CD14-positive monocyte (primary cell): ENCODE results near the gene LRRC4C. TPM values are rescaled to one million over a fixed set of nuclear protein-coding genes. Genes with fewer than 3 reads are reported as not detected.

Source experiments
- DNase-seq, 3 donors: peaks; one replicate each; pipeline ENCODE4 v3.0.0-alpha.2; 2011 to 2022
- H2AFZ ChIP-seq: 2 replicates; pipeline ENCODE4 v1.6.0; 2012; ENCODE audit warnings: mild to moderate bottlenecking, low read depth, low read length, inconsistent platforms; ENCODE audit not compliant: insufficient read depth, poor library complexity, severe bottlenecking
- H3K27ac ChIP-seq, 2 donors: 1 replicate in 1 of 2; 2 replicates in 1 of 2; pipeline ENCODE4 v1.5.1; 2012 to 2013; ENCODE audit warnings: low read length in 2 of 2, control low read depth in 1 of 2, inconsistent platforms in 1 of 2, low read depth in 1 of 2, mild to moderate bottlenecking in 1 of 2
- H3K27me3 ChIP-seq, 2 donors: one replicate each; pipeline versions ENCODE4 v1.6.0 to v1.6.1; 2011 to 2013; ENCODE audit warnings: low read length in 2 of 2; ENCODE audit not compliant: control insufficient read depth in 2 of 2, insufficient read depth in 2 of 2
- H3K36me3 ChIP-seq, 2 donors: replicated peaks in 1 of 2; 1 replicate in 1 of 2; 2 replicates in 1 of 2; pipeline versions ENCODE4 v1.5.1 to v1.6.1; 2012 to 2013; ENCODE audit warnings: low read length in 2 of 2, control low read depth in 1 of 2, inconsistent platforms in 1 of 2, mild to moderate bottlenecking in 1 of 2; ENCODE audit not compliant: insufficient read depth in 2 of 2, control insufficient read depth in 1 of 2
- H3K4me1 ChIP-seq, 2 donors: 1 replicate in 1 of 2; 2 replicates in 1 of 2; pipeline versions ENCODE4 v1.5.1 to v1.6.1; 2012 to 2013; ENCODE audit warnings: low read length in 2 of 2, control low read depth in 1 of 2, inconsistent platforms in 1 of 2, mild to moderate bottlenecking in 1 of 2, moderate library complexity in 1 of 2; ENCODE audit not compliant: insufficient read depth in 2 of 2, control insufficient read depth in 1 of 2
- H3K4me2 ChIP-seq: replicated peaks from 2 replicates; pipeline ENCODE3; 2012; ENCODE audit warnings: low read length, moderate library complexity, mild to moderate bottlenecking; ENCODE audit not compliant: poor library complexity, severe bottlenecking; ENCODE audit errors: extremely low read depth
- H3K4me3 ChIP-seq, 3 experiments: fragments of 200-600 bp in 1 of 3; sonication (generic) in 1 of 3; replicated peaks in 1 of 3; 1 replicate in 2 of 3; 2 replicates in 1 of 3; pipeline ENCODE4 v1.5.1; 2011 to 2013; ENCODE audit warnings: low read length in 3 of 3, mild to moderate bottlenecking in 3 of 3, control low read depth in 2 of 3, low read depth in 2 of 3, inconsistent platforms in 1 of 3, moderate library complexity in 1 of 3
- H3K79me2 ChIP-seq: 2 replicates; pipeline ENCODE4 v1.6.0; 2012; ENCODE audit warnings: mild to moderate bottlenecking, control low read depth, inconsistent platforms, low read length, moderate library complexity; ENCODE audit not compliant: insufficient read depth
- H3K9ac ChIP-seq: 2 replicates; pipeline ENCODE4 v1.6.0; 2017; ENCODE audit warnings: low read length, mild to moderate bottlenecking; ENCODE audit not compliant: insufficient read depth, poor library complexity, severe bottlenecking
- H3K9me3 ChIP-seq, 2 donors: replicated peaks in 1 of 2; 1 replicate in 1 of 2; 2 replicates in 1 of 2; pipeline versions ENCODE4 v1.5.1 to v1.6.1; 2012 to 2013; ENCODE audit warnings: low read length in 2 of 2, control low read depth in 1 of 2; ENCODE audit not compliant: control insufficient read depth in 1 of 2, insufficient read depth in 1 of 2
- H4K20me1 ChIP-seq: 2 replicates; pipeline ENCODE4 v1.6.0; 2012; ENCODE audit warnings: mild to moderate bottlenecking, low read length, control low read depth, moderate library complexity; ENCODE audit not compliant: insufficient read depth
- H3K27ac Mint-ChIP-seq, 7 donors: one replicate each; pipeline ENCODE4 v1.8.0; 2020; ENCODE audit warnings: mild to moderate bottlenecking in 7 of 7, mixed read lengths in 7 of 7, moderate library complexity in 6 of 7, inconsistent platforms in 2 of 7
- H3K27me3 Mint-ChIP-seq, 3 donors: one replicate each; pipeline ENCODE4 v1.8.0; 2021 to 2022; ENCODE audit warnings: low read depth in 3 of 3, mild to moderate bottlenecking in 3 of 3, mixed read lengths in 3 of 3, moderate library complexity in 3 of 3, inconsistent platforms in 1 of 3
- H3K36me3 Mint-ChIP-seq, 2 donors: one replicate each; pipeline ENCODE4 v1.8.0; 2020; ENCODE audit warnings: mixed read lengths in 2 of 2, inconsistent platforms in 1 of 2, mild to moderate bottlenecking in 1 of 2
- H3K4me1 Mint-ChIP-seq: one replicate; pipeline ENCODE4 v1.8.0; 2020; ENCODE audit warnings: mild to moderate bottlenecking, mixed read lengths
- H3K4me3 Mint-ChIP-seq, 2 donors: one replicate each; pipeline ENCODE4 v1.8.0; 2020; ENCODE audit warnings: mild to moderate bottlenecking in 2 of 2, mixed read lengths in 2 of 2, moderate library complexity in 1 of 2
- H3K9me3 Mint-ChIP-seq, 7 donors: one replicate each; pipeline ENCODE4 v1.8.0; 2020 to 2022; ENCODE audit warnings: mixed read lengths in 7 of 7, mild to moderate bottlenecking in 6 of 7, moderate library complexity in 6 of 7, inconsistent platforms in 2 of 7
- WGBS: methylation state at CpG from one replicate; pipeline ENCODE4 v1.1.5; 2013; ENCODE audit warnings: missing lambda C conversion rate; ENCODE audit not compliant: insufficient coverage; 5-methylcytosine and 5-hydroxymethylcytosine counted together
- intact Hi-C, 2 donors: fragments of 100-400 bp; cut with micrococcal nuclease; formaldehyde crosslinking; loops; one replicate each; pipeline versions ENCODE4 v1.15.0 to v1.15.1; 2023
- polyA plus RNA-seq, 3 donors: library from polyadenylated mRNA; depleted of rRNA in 1 of 3; unstranded in 2 of 3; stranded (reverse) in 1 of 3; fragments of 300-500 nt in 2 of 3; fragments of >200 nt in 1 of 3; fragmentation: Illumina TruSeq in 2 of 3; gene quantifications; 1 replicate in 2 of 3; 2 replicates in 1 of 3; pipeline ENCODE4 v1.2.3, GENCODE V29; 2012 to 2021
- TF ChIP-seq, protein P1 (sequence below): fragments of 200-600 bp; IDR thresholded peaks from one replicate; pipeline ENCODE4 v1.8.0; 2022; ENCODE audit warnings: antibody characterized with exemption, mild to moderate bottlenecking

LRRC4C gene
- polyA plus RNA-seq, 3 donors = not detected

GRCh38 chr11:40763046-40763445, 696.4 kb downstream of the LRRC4C start:
- no peaks in the 10 kb centered on the region for H3K4me1 Mint-ChIP-seq
- no peaks in the 10 kb centered on the region for H3K36me3 ChIP-seq
- H4K20me1 ChIP-seq = no peaks in the 10 kb centered on the region
- no peak overlapping the region for H3K4me3 ChIP-seq
- H3K27me3 ChIP-seq = no peaks in the 10 kb centered on the region
- H3K9me3 ChIP-seq = peaks cover 5 to 10% of the 10 kb centered on the region in 2 donors
- peaks cover 0 to 4% (median 2%) of the 10 kb centered on the region in 7 donors for H3K9me3 Mint-ChIP-seq
- no peaks in the 10 kb centered on the region for H3K27me3 Mint-ChIP-seq
- H2AFZ ChIP-seq = no peak overlapping the region
- no peak overlapping the region for H3K27ac ChIP-seq
- TF ChIP-seq, protein P1, sequence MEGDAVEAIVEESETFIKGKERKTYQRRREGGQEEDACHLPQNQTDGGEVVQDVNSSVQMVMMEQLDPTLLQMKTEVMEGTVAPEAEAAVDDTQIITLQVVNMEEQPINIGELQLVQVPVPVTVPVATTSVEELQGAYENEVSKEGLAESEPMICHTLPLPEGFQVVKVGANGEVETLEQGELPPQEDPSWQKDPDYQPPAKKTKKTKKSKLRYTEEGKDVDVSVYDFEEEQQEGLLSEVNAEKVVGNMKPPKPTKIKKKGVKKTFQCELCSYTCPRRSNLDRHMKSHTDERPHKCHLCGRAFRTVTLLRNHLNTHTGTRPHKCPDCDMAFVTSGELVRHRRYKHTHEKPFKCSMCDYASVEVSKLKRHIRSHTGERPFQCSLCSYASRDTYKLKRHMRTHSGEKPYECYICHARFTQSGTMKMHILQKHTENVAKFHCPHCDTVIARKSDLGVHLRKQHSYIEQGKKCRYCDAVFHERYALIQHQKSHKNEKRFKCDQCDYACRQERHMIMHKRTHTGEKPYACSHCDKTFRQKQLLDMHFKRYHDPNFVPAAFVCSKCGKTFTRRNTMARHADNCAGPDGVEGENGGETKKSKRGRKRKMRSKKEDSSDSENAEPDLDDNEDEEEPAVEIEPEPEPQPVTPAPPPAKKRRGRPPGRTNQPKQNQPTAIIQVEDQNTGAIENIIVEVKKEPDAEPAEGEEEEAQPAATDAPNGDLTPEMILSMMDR = no peak
- H3K79me2 ChIP-seq = no peaks in the 10 kb centered on the region
- no peak overlapping the region for H3K27ac Mint-ChIP-seq
- no peak overlapping the region for H3K4me3 Mint-ChIP-seq
- H3K4me2 ChIP-seq = no peak overlapping the region
- H3K9ac ChIP-seq = no peak overlapping the region
- H3K36me3 Mint-ChIP-seq = no peaks in the 10 kb centered on the region
- intact Hi-C loops = no loop called here
- no peaks in the 10 kb centered on the region for H3K4me1 ChIP-seq
- no peak for DNase-seq

DNA sequence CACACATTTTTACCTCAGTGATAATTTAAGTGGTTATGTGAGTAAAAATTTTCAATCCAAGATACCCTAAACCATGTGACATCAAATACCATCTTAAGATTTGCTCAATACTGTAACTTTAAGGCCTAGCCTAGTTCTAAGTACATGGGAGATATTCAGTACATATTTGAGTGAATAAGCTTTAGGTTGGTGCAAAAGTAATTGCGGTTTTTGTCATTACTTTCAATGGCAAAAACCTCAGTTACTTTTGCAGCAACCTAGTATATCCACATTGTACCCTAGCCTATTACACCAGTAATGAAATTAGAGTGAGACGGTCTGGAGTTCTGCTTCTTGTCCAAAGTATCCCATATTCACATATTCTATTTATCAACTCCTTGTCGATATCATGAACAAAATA, 700.1 kb downstream of the LRRC4C start:
- Histone ChIP-seq H3K9me3 (peaks cover 5 to 9% of the 10 kb centered on the region in 2 donors), H3K4me3 (no peak overlapping the region), H3K27me3 (no peaks in the 10 kb centered on the region), H3K36me3 (no peaks in the 10 kb centered on the region), H3K79me2 (no peaks in the 10 kb centered on the region), H2AFZ (no peak overlapping the region), H3K4me1 (no peaks in the 10 kb centered on the region), H3K27ac (no peak overlapping the region), H3K4me2 (no peak overlapping the region), H4K20me1 (no peaks in the 10 kb centered on the region), H3K9ac (no peak overlapping the region)
- Mint-ChIP-seq H3K4me3 (no peak overlapping the region), H3K9me3 (peaks cover 0 to 4% (median 0%) of the 10 kb centered on the region in 7 donors), H3K27ac (no peak overlapping the region), H3K27me3 (no peaks in the 10 kb centered on the region), H3K36me3 (no peaks in the 10 kb centered on the region), H3K4me1 (no peaks in the 10 kb centered on the region)
- WGBS = no CpG with 5 or more reads among the region's 3 CpGs
- TF ChIP-seq, protein P1 = no peak
- intact Hi-C loops = no loop called here
- no peak for DNase-seq
